WERI-Rb-1 (cell line): ENCODE measurements around the gene CDC42BPA.

ENCODE experiments used
- DNase-seq: peaks from one replicate; pipeline ENCODE4 v3.0.0-alpha.2; 2020
- H3K27ac ChIP-seq: fragments of 250-450 bp; sonication (Bioruptor Pico); 2 replicates; pipeline ENCODE4 v1.5.1; 2020; ENCODE audit warnings: mild to moderate bottlenecking, moderate library complexity
- H3K27me3 ChIP-seq: fragments of 250-450 bp; sonication (Bioruptor Pico); 2 replicates; pipeline ENCODE4 v1.5.1; 2021; ENCODE audit warnings: mild to moderate bottlenecking, low read depth, moderate library complexity; ENCODE audit not compliant: insufficient read depth, severe bottlenecking
- H3K36me3 ChIP-seq: fragments of 250-450 bp; sonication (Bioruptor Pico); 2 replicates; pipeline ENCODE4 v1.5.1; 2020; ENCODE audit warnings: mild to moderate bottlenecking, moderate library complexity
- H3K4me3 ChIP-seq: 2 replicates; pipeline ENCODE4 v1.5.1; 2011; ENCODE audit warnings: low read depth, mild to moderate bottlenecking, control low read depth, low read length
- H3K9me3 ChIP-seq: fragments of 250-450 bp; sonication (Bioruptor Pico); 2 replicates; pipeline ENCODE4 v1.5.1; 2021; ENCODE audit warnings: mild to moderate bottlenecking, moderate library complexity; ENCODE audit not compliant: severe bottlenecking
- CTCF ChIP-seq: IDR thresholded peaks from 2 replicates; pipeline ENCODE4 v1.5.1; 2011; ENCODE audit warnings: low read depth, mild to moderate bottlenecking, control low read depth, inconsistent platforms, low read length

Gene CDC42BPA

DNA sequence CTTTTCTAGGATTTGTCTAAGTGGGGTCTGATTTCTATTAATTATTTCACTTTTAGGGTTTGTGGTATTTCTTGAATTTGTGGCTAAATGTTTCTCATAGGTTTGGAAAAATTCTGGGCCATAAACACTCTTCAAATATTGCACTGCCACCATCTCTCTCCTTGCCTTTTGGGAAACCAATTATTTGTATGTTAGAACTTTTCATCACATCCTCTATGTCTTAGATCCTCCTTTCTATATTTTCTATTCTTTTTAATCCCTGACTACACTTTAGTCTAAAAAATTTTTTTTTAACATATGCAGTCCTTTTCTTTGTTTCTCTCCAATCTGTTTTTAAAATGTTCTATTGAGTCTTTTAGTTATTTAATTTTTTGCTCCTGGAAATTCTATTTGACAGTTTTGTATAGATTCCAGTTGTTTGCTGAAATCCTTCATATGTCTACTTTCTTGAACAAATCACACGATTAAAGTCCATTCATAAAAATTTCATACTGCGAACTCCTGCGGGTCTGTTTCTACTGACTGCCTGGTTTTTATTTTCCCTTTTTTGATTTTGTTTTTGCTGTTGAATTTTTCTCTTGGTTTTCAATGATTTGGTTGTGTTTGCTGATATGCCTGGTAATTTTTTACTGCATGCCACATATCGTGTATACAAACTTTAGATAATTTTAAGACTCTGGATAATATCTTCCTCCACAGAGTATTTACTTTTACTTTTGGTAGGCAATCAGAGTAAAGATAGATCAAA, 235.1 kb downstream of the CDC42BPA start:
- H3K27me3 ChIP-seq, result no peaks in the 10 kb centered on the region
- no peak overlapping the region for H3K4me3 ChIP-seq
- no peak overlapping the region for H3K27ac ChIP-seq
- no peaks in the 10 kb centered on the region for H3K9me3 ChIP-seq
- DNase-seq, result no peak
- no peak for TF ChIP-seq CTCF
- no peaks in the 10 kb centered on the region for H3K36me3 ChIP-seq

GRCh38 chr1:227077783-227078182, 240.5 kb downstream of the CDC42BPA start:
- Histone ChIP-seq H3K27me3 (no peaks in the 10 kb centered on the region), H3K27ac (no peak overlapping the region), H3K9me3 (no peaks in the 10 kb centered on the region), H3K4me3 (no peak overlapping the region), H3K36me3 (no peaks in the 10 kb centered on the region; the same call in 1 of the 2 replicates)
- DNase-seq, result no peak
- TF ChIP-seq CTCF, result no peak

DNA sequence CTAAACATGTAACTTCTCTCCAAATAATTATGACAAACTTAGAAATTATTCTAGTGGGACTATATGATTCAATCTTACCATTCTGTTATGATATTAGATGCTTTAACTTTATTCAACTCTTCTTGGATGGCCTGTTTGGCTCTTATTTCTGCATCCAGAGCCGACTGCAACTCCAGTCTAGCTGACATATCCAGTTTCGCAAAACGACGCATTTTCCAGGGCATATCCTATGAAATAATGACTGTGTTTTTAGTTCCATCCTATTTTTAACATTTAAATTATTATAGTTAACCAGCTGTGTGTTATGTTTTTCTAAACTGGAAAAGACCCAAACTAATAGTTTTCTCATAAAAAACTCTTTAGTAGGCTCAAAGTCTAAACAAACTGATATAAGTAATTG, 244.5 kb downstream of the CDC42BPA start:
- DNase-seq, result no peak
- H3K27ac ChIP-seq, result no peak overlapping the region
- H3K9me3 ChIP-seq, result no peaks in the 10 kb centered on the region
- no peak for TF ChIP-seq CTCF
- no peaks in the 10 kb centered on the region for H3K27me3 ChIP-seq
- H3K4me3 ChIP-seq, result no peak overlapping the region
- H3K36me3 ChIP-seq, result no peaks in the 10 kb centered on the region; the same call in 1 of the 2 replicates

DNA sequence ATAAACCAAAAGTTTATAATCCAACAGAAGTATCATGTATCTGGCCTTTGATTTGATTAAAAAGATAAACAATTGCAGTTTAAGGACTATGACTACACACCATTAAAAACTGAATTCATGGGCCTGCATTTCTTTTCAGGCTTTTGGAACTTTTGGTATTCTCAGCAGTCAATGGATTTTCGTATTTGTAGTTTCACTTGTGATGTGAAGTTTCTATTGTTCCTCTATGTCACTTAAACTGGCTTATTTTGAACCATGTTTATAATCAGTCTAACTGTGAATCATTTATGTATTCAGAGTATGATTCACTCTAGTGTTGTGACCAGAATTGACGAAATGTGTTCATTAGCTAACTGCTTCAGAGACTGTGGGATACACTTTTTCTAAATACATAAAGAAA, 245.3 kb downstream of the CDC42BPA start:
- no peak for DNase-seq
- no peaks in the 10 kb centered on the region; the same call in 1 of the 2 replicates for H3K36me3 ChIP-seq

DNA sequence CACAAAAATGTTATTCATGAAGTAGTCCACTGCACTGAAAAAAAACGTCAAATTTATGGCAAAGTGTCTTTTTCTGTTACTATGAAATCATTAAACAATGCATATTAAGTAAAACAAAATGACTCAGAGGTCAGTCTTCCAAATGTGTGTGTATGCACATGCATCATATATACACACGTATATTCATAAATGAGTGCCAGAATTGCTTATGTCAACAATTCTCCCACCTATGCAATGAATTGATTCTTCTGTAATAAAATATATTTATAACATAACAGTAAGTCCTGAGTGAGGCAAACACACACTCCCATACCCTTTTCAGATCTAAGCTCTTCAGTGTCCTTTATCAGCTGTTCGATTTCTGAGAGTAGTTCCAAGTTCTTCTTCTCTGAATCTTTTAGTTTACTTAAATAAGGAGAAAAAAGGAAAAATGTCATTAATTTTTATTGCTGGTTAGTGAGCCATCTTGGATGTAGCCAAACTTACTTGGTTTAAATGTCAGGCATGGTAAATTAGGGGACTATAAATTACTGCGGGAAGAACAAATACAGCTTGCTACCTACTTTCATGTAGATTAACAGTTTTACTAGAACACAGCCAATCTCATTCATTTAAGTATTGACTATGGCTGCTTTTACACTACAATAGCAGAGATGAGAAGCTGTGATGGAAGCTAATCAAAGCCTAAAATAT, 246.3 kb downstream of the CDC42BPA start:
- no peak overlapping the region for H3K4me3 ChIP-seq
- DNase-seq, result no peak
- H3K9me3 ChIP-seq, result no peaks in the 10 kb centered on the region
- H3K27ac ChIP-seq, result no peak overlapping the region
- no peaks in the 10 kb centered on the region for H3K27me3 ChIP-seq
- H3K36me3 ChIP-seq, result no peaks in the 10 kb centered on the region; the same call in 1 of the 2 replicates
- TF ChIP-seq CTCF, result no peak

More for the DNA sequence above, 245.3 kb downstream of the CDC42BPA start:
- no peaks in the 10 kb centered on the region for H3K27me3 ChIP-seq
- H3K9me3 ChIP-seq, result no peaks in the 10 kb centered on the region
- TF ChIP-seq CTCF, result no peak
- H3K4me3 ChIP-seq, result no peak overlapping the region
- H3K27ac ChIP-seq, result no peak overlapping the region
